SU-DHL-6 (cell line): Measurements from ENCODE around the gene BMP6.

Experiments used
- H2AFZ ChIP-seq: fragments of 200-600 bp; sonication (generic); 2 replicates; pipeline ENCODE4 v1.6.1; 2014; ENCODE audit warnings: low read depth, mild to moderate bottlenecking, moderate library complexity, mixed read lengths, antibody characterized with exemption, low read length; ENCODE audit not compliant: severe bottlenecking
- H3F3A ChIP-seq: fragments of 200-600 bp; shearing (Covaris generic); 2 replicates; pipeline ENCODE4 v1.6.0; 2016; ENCODE audit warnings: antibody characterized with exemption, mild to moderate bottlenecking; ENCODE audit not compliant: insufficient read depth
- H3K27ac ChIP-seq: fragments of 200-600 bp; sonication (generic); 2 replicates; pipeline ENCODE4 v1.5.1; 2016; ENCODE audit warnings: low read depth, mild to moderate bottlenecking, low read length, moderate library complexity, mixed read lengths
- H3K27me3 ChIP-seq: fragments of 200-600 bp; sonication (generic), shearing (Covaris generic); 2 replicates; pipeline ENCODE4 v1.6.0; 2014; ENCODE audit warnings: mild to moderate bottlenecking, low read length
- H3K36me3 ChIP-seq: fragments of 200-600 bp; sonication (generic); 2 replicates; pipeline ENCODE4 v1.6.1; 2014; ENCODE audit warnings: mild to moderate bottlenecking, low read length, mixed read lengths
- H3K4me2 ChIP-seq: fragments of 300-600, 200-600 bp; shearing (Covaris generic), sonication (generic); 2 replicates; pipeline ENCODE4 v1.6.0; 2014; ENCODE audit warnings: low read length, low read depth, mild to moderate bottlenecking; ENCODE audit not compliant: poor library complexity, severe bottlenecking
- H3K4me3 ChIP-seq: fragments of 200-600 bp; sonication (generic); 2 replicates; pipeline ENCODE4 v1.5.1; 2014; ENCODE audit warnings: antibody characterized with exemption, low read length, mild to moderate bottlenecking, mixed read lengths; ENCODE audit not compliant: insufficient read depth, poor library complexity, severe bottlenecking
- H3K79me2 ChIP-seq: fragments of 200-600 bp; sonication (generic); 2 replicates; pipeline ENCODE4 v1.6.1; 2014; ENCODE audit warnings: mild to moderate bottlenecking, low read length, moderate library complexity; ENCODE audit not compliant: insufficient read depth
- H3K9ac ChIP-seq: fragments of 200-600 bp; sonication (generic); 2 replicates; pipeline ENCODE4 v1.7.0; 2014; ENCODE audit warnings: mild to moderate bottlenecking, low read length
- H3K9me2 ChIP-seq: fragments of 200-600 bp; sonication (generic); replicated peaks from 2 replicates; pipeline ENCODE4 v1.6.1; 2014; ENCODE audit warnings: low read length; ENCODE audit not compliant: insufficient read depth
- H3K9me3 ChIP-seq: fragments of 200-600 bp; sonication (generic); 2 replicates; pipeline ENCODE4 v1.6.1; 2014; ENCODE audit warnings: low read length, mixed read lengths; ENCODE audit not compliant: insufficient read depth
- H4K20me1 ChIP-seq: fragments of 200-600 bp; sonication (generic); 2 replicates; pipeline ENCODE4 v1.6.1; 2014; ENCODE audit warnings: low read depth, mild to moderate bottlenecking, antibody characterized with exemption, low read length, moderate library complexity, mixed read lengths
- EZH2phosphoT487 ChIP-seq: fragments of 200-600 bp; sonication (generic), shearing (Covaris generic); conservative IDR thresholded peaks from 2 replicates; pipeline ENCODE4 v1.6.1; 2018; ENCODE audit warnings: mild to moderate bottlenecking, antibody characterized with exemption, low read length, moderate library complexity, mixed read lengths
- TF ChIP-seq, protein P1 (sequence below): fragments of 200-600 bp; sonication (generic); IDR thresholded peaks from one replicate; pipeline ENCODE4 v1.5.1; 2017; ENCODE audit warnings: antibody characterized with exemption, mild to moderate bottlenecking, low read length, moderate library complexity; ENCODE audit not compliant: insufficient read depth, poor library complexity, severe bottlenecking

The BMP6 gene

DNA sequence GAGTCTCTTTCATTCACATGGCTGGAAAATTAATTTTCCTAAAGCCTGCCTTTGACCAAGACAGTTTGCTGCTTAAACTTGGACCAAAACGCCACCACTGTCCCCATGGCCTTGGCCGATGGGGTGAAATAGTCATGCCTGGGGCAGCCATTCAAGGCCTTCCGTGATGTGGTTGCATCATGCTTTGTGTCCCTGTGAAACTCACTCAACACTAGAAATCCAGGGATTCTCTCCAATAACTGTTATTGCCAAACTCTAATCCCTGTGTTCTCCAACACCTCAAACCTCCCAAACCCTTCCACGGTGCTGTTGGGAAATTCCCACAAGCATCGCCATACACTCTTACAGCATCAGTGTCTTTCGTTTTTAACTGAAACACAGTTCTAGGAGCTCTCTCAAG is 186.1 kb downstream of the BMP6 start:
- H3F3A ChIP-seq = peaks cover 11% of the 10 kb centered on the region; the same call in 1 of the 2 replicates

DNA sequence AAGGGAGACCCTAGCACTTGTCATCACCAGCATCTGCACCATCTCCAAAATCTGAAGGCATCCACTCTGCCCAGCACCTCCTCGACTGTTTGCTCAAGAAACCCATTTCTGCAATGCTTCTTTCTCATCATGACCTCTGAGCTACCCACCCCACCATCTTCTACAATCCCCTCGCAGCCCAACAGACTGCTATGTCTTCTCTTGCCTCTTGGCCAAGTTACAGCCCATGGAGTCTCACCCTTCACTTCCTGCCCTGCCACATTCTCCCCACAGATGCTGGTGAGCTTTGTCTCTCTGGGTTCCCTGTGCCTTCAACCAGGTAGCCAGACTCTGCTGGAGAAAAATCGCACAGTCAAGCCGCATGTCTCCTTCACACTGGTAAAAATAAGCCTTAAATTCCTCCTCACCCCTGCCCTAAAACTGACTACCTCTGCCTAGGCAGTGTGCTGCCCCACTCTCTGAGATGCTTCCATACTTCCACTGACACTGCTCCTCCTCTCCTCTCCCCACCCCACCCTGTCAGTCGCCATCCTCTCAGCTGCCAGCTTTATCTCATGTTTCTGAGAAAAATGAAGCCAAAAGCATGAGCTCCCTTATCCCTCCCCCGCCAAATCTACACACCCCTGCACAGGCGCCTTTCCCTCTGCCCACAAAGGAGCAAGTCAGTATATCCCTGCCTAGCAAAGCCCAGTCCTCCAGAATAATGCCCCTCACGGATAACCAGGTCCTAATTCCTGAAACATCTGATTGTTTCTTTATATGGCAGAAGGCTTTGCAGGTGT is 187.0 kb downstream of the BMP6 start:
- Histone ChIP-seq H3K4me3 (no peak overlapping the region), H3K27me3 (no peaks in the 10 kb centered on the region), H2AFZ (no peak overlapping the region), H3K36me3 (no peaks in the 10 kb centered on the region), H3K9me3 (no peaks in the 10 kb centered on the region), H4K20me1 (no peaks in the 10 kb centered on the region), H3F3A (peaks cover 11% of the 10 kb centered on the region; the same call in 1 of the 2 replicates), H3K9me2 (no peaks in the 10 kb centered on the region), H3K27ac (no peak overlapping the region), H3K79me2 (peaks cover 21% of the 10 kb centered on the region), H3K4me2 (no peak overlapping the region), H3K9ac (no peak overlapping the region)
- TF ChIP-seq EZH2phosphoT487 = 0 out of 2 replicates have a peak, but pooled peaks have one; percentile 87
- TF ChIP-seq, protein P1, sequence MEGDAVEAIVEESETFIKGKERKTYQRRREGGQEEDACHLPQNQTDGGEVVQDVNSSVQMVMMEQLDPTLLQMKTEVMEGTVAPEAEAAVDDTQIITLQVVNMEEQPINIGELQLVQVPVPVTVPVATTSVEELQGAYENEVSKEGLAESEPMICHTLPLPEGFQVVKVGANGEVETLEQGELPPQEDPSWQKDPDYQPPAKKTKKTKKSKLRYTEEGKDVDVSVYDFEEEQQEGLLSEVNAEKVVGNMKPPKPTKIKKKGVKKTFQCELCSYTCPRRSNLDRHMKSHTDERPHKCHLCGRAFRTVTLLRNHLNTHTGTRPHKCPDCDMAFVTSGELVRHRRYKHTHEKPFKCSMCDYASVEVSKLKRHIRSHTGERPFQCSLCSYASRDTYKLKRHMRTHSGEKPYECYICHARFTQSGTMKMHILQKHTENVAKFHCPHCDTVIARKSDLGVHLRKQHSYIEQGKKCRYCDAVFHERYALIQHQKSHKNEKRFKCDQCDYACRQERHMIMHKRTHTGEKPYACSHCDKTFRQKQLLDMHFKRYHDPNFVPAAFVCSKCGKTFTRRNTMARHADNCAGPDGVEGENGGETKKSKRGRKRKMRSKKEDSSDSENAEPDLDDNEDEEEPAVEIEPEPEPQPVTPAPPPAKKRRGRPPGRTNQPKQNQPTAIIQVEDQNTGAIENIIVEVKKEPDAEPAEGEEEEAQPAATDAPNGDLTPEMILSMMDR = no peak

More for the DNA sequence above, 186.1 kb downstream of the BMP6 start:
- Histone ChIP-seq H3K27ac (no peak overlapping the region), H3K36me3 (no peaks in the 10 kb centered on the region), H3K9ac (no peak overlapping the region), H3K4me3 (no peak overlapping the region), H3K4me2 (no peak overlapping the region), H3K9me2 (no peaks in the 10 kb centered on the region), H4K20me1 (no peaks in the 10 kb centered on the region), H3K79me2 (peaks cover 30% of the 10 kb centered on the region), H2AFZ (no peak overlapping the region), H3K27me3 (no peaks in the 10 kb centered on the region), H3K9me3 (no peaks in the 10 kb centered on the region)
- TF ChIP-seq, protein P1 = no peak
- TF ChIP-seq EZH2phosphoT487 = no peak

DNA sequence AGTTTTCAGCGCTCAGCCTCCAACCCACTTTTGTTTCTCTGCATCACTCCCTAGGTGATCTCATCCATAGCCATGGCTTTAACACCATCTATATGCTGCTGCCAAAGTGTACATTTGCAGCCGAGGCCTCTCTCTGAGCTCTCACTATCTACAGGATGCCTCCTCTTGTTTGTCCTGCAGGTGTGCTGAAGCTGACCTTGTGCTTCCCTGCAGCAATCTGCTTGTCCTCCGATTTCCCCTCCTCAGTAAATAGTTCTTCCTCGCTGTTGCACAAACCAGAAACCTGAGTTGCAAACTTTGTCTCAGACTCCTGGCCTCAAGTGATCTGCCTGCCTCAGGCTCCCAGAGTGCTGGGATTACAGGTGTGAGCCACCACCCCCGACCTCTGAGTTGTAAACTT is 188.4 kb downstream of the BMP6 start:
- Histone ChIP-seq H3K4me3 (no peak overlapping the region), H3K4me2 (no peak overlapping the region), H3F3A (peaks cover 11% of the 10 kb centered on the region; the same call in 1 of the 2 replicates), H3K27ac (no peak overlapping the region), H4K20me1 (no peaks in the 10 kb centered on the region), H3K36me3 (no peaks in the 10 kb centered on the region), H3K79me2 (peaks cover 7% of the 10 kb centered on the region), H3K9ac (no peak overlapping the region), H2AFZ (no peak overlapping the region), H3K9me3 (no peaks in the 10 kb centered on the region), H3K27me3 (no peaks in the 10 kb centered on the region), H3K9me2 (no peaks in the 10 kb centered on the region)
- TF ChIP-seq EZH2phosphoT487 = no peak
- TF ChIP-seq, protein P1 = no peak
